Measurements from ENCODE around the gene CORO2B.

GRCh38 chr15:68592054-68592453 is 13.3 kb downstream of the CORO2B start:
- TF ChIP-seq CTCF (IDR thresholded peaks at IDR 0.05) (no peak), POLR2A (IDR thresholded peaks at IDR 0.05) (no peak)
